ENCODE measurements around the gene HAUS2.

The HAUS2 gene

DNA sequence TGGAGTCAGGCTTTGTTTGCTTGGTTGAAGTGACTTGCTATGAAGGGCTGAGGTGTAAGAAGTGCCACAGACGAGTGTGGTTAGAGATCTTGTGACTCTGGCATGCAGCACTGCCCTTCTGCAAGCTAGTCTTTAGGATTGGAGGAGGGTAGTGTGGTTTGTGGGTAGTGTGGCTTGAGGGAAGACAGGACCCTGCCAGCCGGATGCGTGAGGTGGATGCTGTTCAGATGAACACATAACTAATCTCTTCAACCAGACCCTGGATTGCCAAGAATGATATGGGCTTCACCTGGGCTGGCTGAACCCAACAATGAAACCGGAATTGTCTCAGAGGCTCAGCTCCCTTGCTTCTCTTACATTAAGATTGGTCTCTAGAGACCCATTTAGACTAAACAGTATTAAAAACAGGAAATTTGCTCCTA lies 59.5 kb downstream of the HAUS2 start:
- no peak overlapping the region for H3K4me3 ChIP-seq (ENCODE audit: low read depth, low read length)
- TF ChIP-seq, protein P1, sequence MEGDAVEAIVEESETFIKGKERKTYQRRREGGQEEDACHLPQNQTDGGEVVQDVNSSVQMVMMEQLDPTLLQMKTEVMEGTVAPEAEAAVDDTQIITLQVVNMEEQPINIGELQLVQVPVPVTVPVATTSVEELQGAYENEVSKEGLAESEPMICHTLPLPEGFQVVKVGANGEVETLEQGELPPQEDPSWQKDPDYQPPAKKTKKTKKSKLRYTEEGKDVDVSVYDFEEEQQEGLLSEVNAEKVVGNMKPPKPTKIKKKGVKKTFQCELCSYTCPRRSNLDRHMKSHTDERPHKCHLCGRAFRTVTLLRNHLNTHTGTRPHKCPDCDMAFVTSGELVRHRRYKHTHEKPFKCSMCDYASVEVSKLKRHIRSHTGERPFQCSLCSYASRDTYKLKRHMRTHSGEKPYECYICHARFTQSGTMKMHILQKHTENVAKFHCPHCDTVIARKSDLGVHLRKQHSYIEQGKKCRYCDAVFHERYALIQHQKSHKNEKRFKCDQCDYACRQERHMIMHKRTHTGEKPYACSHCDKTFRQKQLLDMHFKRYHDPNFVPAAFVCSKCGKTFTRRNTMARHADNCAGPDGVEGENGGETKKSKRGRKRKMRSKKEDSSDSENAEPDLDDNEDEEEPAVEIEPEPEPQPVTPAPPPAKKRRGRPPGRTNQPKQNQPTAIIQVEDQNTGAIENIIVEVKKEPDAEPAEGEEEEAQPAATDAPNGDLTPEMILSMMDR (IDR thresholded peaks at IDR 0.05; ENCODE audit: control insufficient read depth, extremely low read depth, insufficient read depth), result no peak
- DNase-seq (ENCODE audit: low read depth), result no peak

DNA sequence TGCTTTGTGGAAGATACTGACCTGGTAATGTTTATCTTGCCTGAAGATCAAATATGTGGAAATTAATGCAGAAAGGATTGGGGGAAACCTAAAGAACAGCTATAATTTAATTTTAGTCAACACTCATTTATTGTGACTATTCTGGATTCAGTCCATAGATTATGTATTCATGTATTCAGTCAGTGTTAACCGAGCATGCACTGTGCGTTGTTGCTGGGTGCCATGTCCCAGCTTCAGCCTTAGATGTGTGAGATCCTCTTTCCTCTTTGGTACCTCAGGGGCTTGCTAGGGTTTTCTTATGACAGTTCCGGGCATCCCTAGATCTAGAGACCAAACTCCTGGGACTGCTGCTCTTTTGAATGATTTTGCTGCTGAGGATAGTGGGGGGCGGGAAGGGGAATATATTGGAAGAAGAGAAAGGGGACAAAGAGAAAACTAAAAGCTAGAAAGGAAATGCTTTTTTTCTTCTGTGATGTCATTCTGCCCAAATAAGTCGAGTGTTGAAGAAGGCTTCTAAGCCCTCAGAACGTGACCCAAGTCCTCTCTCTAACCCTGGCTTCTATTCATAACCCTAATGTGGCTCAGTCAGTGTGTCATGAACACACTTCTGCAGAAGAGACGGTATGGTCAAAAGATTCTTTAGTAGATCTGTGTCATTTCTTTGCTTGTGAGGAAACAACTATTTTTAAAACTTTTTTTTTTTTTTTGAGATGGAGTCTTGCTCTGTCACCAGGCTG lies 60.3 kb downstream of the HAUS2 start:
- TF ChIP-seq, protein P1 (IDR thresholded peaks at IDR 0.05; ENCODE audit: control insufficient read depth, extremely low read depth, insufficient read depth), result no peak
- DNase-seq (ENCODE audit: low read depth), result no peak
- H3K4me3 ChIP-seq (ENCODE audit: low read depth, low read length), result no peak overlapping the region

DNA sequence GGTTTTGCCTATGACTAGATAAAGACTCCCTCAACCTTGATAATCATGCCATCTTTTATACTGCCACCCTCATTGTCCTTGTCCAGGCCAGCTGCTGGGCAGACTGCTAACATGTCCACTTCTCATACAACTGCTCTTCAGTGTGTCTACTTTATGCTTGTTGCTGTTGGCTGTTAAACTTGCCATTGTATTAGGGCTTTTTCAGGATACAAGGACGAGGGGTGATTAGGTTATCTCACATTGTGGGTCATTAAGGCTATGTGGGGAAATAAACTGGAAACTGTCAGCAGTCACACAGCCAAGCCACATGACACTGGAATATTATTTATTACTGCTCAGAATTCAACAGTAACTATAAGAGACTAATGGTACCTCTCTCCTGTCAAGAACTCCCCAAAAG lies 62.9 kb downstream of the HAUS2 start:
- no peak for DNase-seq (ENCODE audit: low read depth)
- TF ChIP-seq, protein P1 (IDR thresholded peaks at IDR 0.05; ENCODE audit: control insufficient read depth, extremely low read depth, insufficient read depth), result no peak
- H3K4me3 ChIP-seq (ENCODE audit: low read depth, low read length), result no peak overlapping the region

- TF ChIP-seq, protein P1 (IDR thresholded peaks at IDR 0.05; ENCODE audit: control insufficient read depth, extremely low read depth, insufficient read depth), result no peak
- no peak for DNase-seq (ENCODE audit: low read depth)
- no peak overlapping the region for H3K4me3 ChIP-seq (ENCODE audit: low read depth, low read length)
Measured at GRCh38 chr15:42612367-42612912, 63.8 kb downstream of the HAUS2 start.

DNA sequence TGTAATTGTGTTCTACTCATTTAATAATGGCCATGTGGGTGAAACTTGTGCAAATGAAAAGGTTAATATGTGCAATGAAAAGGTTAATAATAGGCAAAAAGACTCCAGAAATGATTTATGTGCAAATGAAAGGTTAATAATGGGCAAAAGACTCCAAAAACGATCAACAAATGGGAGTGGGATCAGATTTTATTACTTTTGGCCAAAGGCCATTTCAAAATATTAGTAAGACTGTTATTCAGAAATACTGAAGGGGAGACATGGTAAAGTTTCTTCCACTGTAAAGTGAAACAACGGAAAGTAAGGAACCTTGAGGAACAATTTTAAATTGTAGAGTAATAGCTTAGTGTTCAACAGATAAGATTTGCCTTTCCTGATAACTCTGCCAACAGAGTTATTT lies 67.5 kb downstream of the HAUS2 start:
- no peak overlapping the region for H3K4me3 ChIP-seq (ENCODE audit: low read depth, low read length)
- TF ChIP-seq, protein P1 (IDR thresholded peaks at IDR 0.05; ENCODE audit: control insufficient read depth, extremely low read depth, insufficient read depth), result no peak
- DNase-seq (ENCODE audit: low read depth), result no peak

Data from LNCaP clone FGC (cell line).